NCI-H2107 (cell line): ENCODE results near the gene ACAD8.
A peak's percentile ranks its signal among the peaks of the same experiment; 100 is the strongest.
"Not testable (repeated sequence)": the region's sequence is repeated elsewhere in the genome, so short reads cannot be mapped to it uniquely, and the experiment has no call there.

ENCODE experiments used
- DNase-seq: peaks from one replicate; lab custom pipeline; 2025; lab: John Stamatoyannopoulos, UW

ACAD8 gene

DNA sequence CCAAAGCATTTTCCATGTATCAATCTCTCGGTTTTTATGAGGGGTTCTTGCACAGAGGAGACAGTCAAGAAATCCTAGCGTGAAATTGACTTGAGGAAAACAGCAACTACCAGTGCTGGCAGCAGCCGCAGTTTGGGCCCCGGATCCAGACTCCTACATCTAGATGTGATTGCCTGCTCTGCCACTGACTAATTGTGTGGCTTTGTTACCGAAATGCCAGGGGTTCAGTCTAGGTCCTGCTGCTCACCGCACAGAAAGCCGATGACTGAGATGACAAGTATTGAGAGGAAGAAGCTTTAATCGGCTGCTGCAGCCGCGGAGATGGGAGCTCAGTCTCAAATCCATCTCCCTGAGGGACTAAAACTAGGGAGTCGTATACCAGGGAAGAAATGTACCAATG, 14.6 kb downstream of the ACAD8 start:
- DNase-seq, result no peak

GRCh38 chr11:134270250-134270714, 16.9 kb downstream of the ACAD8 start:
- peak; percentile 39 for DNase-seq

DNA sequence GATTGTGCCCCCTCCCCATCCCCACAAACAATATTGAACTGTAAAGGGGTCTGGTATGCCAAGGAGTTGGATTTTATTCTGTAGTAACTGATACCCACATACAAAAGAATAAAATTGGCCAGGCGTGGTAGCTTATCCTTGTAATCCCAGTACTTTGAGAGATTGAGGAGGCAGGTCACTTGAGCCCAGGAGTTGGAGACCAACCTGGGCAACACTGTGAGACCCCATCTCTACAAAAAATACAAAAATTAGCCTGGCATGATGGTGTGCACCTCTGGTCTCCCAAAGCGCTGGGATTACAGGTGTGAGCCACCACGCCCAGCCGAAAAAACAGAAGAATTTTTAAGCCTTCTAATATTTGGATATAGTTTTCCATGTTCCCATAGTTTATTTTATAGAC, 18.6 kb downstream of the ACAD8 start:
- DNase-seq, result no peak

DNA sequence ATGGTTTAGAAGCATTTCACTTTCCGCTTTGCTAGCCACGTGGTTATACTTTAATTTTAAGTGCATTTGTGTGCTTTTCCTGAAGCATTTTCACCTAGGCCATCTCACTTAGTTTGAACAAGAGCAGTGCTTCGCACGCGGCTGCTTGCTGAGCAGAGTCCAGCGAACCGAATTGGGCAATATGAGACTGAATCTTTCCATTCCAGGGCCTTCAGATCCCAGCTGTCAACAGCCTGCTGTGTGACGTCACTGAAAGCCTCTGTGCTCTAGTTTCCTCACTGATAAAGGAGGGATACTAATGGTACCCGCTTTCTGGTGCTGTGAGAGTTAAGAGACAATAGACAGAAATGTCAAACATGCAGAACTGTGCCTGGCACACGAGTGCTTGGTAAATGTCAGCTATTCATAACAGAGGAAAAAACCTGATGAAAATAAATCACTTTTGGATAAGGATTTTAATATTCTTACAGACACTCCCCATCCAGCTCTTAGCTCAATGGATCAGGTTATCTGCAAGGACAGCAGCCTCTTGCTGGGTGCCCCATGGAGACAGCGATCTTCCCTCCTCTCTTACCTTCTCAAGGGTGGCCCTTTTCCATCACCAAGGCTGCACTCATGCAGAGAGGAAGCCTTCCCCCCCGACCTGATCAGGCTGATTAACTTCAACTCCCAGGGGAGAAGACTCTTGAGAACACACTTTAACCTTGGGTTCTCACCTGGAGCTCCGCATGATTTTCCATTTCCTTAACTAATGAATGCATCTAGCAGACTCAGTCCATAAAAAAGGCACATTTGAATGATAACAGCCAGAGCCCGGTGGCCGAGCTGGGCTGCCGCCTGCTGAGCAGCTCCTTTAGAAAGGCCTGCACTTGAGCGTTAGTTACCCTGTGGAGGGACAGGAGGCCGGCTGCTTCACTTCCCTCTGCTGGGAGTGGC, 19.3 kb downstream of the ACAD8 start:
- peak; percentile 76 for DNase-seq

DNA sequence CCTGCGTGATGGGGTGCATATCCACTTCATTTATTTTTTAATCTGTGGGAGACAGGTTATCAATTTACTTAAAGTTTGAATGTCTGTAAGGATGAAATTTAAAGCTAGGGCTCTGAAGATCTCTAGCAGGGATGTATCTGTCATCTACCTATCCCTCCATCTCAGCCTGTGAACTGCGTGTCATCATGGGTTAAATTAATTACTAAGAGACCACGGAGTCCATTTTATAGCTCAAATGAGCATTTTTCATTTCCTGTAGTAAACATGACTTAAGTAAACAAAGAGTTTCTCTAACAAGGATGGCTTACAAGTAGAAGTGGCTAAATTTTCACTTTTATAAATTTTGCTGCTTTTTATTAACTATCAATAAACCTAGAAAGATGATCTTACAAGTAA, 19.9 kb downstream of the ACAD8 start:
- DNase-seq, result no peak

DNA sequence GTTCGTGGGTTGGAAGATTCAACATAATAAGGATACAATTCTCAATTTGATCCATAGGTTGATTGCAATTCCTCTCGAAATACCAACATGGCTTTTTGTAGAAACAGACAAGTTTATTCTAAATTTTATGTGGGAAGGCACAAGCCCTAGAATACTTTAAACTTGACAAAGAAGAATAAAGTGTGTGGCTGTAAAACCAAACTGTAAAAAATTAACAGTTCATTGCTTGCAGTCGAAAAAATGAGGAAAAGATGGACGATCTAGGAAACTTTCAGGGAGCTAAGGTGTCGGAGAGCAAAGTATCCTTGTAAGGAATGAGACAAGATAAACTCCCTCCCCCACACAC, 21.8 kb downstream of the ACAD8 start:
- DNase-seq, result no peak

DNA sequence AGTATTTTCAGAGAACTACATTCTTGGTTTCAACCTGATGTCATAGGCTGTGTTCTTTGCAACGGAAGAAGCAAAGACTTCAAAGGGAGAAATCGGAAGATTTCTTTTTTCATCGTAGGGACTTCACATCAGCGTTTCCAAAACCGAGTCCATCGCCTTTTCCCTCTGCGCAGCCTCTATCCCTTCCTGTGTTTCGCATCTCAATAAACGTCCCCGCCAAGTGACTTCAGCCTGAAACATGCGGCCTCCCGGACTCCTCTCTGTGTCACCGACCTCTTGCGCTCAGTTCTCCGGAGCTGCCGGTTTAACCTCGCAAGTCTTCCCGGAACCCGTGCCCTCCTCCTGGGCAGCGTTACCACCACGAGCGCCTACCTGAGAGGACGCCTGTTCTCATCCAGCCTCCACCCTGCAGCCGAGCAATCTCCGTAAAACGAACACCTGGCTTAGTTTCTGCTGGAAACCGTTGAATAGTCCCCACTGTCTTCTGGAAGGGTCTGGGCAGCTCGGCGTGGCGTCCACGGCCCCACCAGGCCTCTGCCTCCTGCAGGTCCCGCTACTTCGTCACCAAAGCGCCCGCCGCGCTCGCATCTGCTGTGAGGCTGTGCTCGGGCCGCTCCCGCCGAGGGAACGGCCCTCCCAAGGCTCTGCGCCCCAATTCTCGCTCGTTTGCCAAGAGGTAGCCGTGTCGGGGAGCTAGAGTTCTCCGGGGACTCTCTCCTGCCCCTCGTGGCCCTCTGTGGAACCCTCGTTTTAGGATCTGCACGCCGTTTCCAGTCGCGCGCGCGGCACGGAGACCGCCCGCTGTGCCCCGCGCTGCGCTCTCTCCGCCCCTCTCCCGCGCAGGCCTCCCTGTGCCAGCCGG, 22.4 kb downstream of the ACAD8 start, which contains the start of gene GLB1L3:
Gene GLB1L3, plus strand, starts transcription at position 846 of the 862 bp plus-strand sequence. CDS start 362 bp downstream, outside the sequence.
- peak; percentile 47 for DNase-seq

DNA sequence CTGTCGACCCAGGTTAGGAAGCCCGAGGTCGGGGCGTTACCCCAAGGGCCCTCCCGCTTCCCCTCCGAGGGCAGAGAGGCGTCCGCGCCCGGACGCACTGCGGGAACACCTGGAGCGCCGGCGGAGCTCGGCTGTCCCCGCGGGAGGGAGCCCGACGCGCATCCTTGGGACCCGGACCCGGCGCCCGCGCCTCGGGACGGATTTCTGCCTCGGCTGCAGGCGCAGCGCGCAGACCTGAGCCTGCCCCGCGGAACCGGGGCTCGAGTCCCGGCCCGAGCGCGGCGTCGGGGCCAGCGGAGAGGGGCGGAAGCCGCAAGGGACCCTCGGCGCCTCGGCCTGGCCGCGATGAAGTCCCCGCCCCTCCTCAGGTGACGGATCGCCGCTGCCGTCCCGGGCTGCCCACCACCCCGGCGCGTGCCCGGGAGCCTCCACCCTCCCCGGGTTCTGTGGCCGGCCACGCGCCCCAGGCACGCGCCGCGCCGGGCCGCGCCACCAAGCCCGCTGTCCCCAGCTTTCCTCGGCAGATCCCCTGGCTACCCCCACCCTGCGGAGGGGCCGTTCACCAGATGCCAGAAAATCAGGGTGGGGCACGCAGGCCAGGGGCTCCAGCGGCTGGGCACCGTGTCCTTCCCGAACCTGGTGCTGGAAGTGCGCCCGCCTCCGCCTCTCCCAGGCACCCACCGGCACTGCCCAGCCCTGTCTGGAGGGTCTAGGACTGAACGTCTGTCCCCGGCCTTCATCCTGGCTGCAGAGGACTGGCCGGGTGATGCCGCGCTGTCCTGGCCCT, 23.2 kb downstream of the ACAD8 start:
- no peak for DNase-seq

GRCh38 chr11:134277183-134278001, 24.0 kb downstream of the ACAD8 start:
- DNase-seq, result no peak

DNA sequence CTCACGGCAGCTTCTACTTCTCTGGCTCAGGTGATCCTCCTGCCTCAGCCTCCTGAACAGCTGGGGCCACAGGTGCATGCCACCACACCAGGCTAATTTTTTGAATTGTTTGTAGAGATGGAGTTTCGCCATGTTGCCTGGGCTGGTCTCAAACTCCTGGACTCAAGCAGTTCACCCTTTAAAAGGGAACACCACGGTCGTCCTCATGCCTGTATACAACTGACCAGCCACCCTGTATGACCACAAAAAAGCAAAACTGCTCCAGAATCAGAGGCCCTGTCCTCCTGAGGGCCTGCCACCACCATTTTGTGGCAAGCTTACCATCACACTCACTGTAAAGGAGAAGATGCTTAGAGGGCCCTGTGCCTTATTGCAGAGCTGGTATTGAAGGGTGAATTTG, 25.0 kb downstream of the ACAD8 start:
- no peak for DNase-seq

DNA sequence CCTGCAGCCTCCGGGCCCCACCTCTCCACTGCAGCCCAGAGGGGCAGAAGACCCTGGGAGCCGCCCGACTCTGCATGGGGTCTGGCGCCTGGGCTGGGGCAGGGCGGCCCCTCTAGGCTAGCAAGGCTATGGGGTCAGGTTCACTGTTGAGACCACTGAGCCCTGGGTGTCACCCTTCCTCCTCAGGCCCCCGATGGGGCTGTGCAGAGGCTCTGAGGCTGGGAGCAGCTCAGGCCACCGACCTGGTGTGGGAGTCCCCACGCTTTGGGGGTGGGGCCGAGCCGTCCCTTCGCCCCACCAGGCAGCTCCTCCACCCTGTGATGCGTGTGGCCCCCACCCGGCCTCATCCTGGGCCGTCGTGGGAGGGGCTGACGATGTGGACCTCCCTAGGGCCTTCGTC, 28.3 kb downstream of the ACAD8 start:
- not testable (repeated sequence) for DNase-seq

DNA sequence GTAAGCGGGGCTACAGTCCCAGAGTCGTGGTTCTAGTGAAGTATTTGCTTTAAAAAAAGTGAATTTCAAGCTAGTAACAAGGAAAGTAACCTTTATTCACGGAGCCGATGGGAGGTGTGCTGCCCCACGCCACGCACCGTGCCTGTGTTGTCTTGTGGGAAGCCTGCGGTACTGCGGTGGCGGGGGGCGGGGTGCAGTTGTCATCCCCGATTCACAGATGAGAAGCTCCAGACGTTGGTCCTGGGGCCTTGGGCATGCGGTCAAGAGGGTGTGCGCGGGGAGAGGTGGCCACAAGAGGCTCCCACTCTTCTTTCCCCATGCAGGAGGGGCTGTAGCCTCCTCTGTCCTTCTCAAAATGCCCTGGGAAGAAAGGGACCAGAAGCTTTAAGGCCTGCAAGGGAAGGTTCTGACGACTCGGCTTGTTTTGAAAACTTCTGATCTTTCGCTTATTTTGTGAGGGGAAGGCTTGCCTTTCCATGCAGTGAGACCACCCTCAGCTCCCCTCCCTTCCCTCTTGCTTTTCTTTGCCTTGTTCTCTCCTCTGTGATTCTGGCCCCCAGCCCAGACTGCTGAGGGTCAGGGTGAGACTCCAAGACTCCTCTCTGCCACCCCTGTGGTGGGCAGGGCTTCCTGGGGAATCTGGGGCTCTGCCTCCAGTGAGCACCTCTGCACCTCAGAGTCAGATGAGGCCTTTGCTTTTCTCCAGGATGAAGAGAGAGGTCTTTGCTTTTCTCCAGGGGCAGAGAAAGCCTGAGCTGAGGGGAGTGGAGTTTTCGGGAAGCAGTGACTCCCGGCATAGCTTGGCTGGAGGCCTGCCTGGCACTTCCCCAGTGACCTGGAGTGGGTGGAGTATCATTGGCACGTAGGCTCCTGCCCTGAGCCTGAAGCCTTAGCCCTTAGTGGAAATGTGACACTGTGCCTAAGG, 29.0 kb downstream of the ACAD8 start:
- no peak for DNase-seq

- DNase-seq, result no peak
Measured at GRCh38 chr11:134283461-134284230, 30.3 kb downstream of the ACAD8 start.

- not testable (repeated sequence) for DNase-seq
Measured at GRCh38 chr11:134284349-134284748, 31.0 kb downstream of the ACAD8 start.

GRCh38 chr11:134287561-134287960, 34.2 kb downstream of the ACAD8 start:
- no peak for DNase-seq

DNA sequence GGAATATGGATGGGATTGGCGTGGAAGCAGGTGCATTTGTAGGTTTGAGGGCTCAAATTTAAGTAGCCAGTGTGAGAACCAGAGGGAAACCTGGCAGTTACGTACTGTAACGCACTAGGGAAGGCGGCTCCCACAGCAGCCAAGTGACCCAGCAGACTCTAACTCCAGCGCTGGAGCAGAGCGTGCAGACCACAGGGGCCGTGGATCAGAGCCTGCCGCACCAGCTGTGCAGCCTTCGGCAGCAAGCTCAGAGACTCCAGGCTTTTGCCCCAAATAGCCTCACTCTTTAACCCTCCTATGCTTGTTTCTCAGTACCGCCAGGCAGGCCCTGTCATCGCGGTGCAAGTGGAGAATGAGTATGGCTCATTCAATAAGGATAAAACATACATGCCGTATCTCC, 35.1 kb downstream of the ACAD8 start:
- DNase-seq, result no peak

DNA sequence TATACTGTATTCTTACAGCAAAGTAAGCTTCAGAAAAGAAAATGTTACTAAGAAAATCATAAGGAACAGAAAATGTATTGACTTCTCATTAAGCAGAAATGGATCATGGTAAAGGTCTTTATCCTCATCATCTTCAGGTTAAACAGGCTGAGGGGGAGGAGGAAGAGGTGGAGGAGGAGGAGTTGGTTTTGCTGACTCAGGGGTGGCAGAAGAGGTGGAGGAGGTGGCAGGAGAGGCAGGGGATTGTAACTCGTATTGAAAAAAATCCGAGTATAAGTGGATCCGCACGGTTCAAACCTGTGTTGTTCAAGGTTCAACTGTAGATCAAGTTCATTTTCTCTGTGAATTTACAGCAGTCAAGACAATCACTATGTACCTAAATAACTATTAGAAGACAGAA, 35.8 kb downstream of the ACAD8 start:
- no peak for DNase-seq

GRCh38 chr11:134289789-134290188, 36.4 kb downstream of the ACAD8 start:
- DNase-seq, result no peak

DNA sequence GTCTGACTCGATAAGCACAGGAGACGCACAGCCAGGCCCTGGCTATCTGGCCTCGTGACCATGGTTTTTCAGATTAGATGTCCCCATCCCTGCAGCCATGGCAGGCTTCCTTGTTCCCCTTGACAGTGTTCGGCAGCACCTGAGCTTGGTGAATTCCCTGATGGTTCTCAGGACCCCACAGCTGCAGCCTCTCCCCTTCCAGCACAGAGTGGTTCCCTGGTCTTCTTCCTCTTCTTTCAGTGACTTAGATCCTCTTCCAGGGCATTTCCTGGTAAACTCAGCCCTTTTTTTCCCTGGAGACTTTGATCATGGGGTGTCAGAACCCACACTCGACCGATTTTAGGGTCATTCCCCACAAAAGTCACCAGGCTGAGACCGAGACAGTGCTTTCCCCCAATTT, 37.3 kb downstream of the ACAD8 start:
- no peak for DNase-seq
